ENCODE data around the gene PRKCE.
A peak's percentile ranks its signal among the peaks of the same experiment; 100 is the strongest.

PRKCE gene

DNA sequence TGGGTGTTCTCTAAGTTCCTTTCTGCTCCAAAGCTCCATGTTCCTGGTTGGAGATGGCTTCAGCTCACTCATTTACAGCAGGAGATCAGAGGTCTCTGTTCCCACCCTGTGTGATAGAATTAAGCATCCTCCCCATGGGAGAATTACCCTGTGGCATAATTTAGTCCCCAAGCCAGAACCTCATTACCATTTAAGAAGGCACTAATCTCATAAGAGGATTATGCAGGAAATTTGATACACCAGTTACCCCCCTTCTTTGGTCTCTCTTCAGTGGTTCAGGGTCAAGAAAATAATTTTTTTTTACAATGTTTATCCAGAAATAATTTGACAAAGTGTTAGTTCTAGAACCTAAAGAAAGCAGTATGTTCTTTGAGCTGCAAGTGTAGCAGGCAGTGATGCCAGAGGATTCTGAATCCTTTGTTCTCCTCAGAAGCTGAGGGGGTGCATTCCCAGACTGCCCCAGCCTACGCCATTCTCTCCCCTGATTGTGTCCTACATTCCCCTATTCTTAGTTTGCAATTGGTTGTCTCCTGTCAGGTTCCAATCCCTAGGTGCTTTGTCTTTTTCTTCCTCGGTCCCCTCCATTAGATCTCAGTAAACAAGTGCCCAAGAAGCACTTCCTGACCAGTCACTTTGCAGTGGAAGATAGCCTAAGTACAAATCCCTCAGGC, 163.6 kb downstream of the PRKCE start:
- DNase-seq = no peak

DNA sequence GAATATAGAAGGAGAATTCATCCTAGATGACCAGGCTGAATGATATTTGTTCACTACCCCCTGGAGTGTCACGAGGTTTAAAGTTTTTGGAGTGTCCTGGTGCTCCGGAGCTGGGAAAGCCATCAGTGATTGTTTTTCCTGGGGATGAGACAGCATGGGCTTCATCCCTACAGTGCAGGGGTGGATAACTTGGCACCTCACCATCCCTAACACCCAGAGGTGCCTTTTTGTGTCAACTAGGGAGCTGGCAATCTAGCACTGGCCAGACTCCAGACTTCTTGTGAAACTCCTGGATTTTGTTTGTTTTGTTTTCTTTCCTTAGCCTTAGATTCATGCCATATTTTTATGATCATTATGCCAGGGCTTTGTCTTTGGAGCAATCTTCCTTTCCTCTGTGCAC, 164.8 kb downstream of the PRKCE start:
- DNase-seq = no peak

DNA sequence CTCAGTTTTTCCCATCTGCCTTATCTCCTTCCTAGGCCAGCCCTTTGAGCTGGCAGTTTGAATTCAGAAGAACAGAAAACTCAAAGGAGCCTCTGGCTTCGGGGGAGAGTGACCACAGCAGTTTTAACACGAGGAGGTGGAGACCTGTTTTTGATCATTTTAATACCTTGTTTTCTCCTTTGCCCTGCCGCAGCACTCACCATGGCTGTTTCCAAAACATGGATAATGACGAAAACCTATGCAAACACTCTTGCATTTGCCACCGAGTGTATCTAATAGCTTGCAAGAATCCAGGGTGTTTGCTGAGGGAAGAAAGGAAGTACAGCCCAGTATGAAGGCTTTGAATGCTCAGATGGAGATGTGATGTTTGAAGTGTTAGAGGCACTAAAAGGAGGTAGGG, 167.1 kb downstream of the PRKCE start:
- DNase-seq = no peak

DNA sequence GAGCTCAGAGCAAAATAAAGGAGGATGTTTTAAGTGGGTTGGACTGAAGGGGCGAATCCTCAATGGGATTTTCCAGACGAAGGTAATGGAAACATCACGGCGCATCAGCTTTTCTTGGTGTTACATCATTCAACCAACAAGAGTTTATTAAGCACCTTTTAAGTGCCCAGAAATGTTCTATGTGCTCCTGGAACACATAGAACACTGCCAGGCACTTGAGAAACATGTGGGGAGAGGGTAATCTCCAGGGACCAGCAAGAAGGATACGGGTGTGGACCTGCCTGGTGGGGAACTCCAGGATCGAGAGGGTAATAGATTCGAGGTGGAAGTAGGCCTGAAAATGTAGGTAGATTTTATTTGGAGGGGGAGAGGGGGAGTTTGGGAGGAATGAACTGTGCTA, 168.6 kb downstream of the PRKCE start:
- DNase-seq = no peak

DNA sequence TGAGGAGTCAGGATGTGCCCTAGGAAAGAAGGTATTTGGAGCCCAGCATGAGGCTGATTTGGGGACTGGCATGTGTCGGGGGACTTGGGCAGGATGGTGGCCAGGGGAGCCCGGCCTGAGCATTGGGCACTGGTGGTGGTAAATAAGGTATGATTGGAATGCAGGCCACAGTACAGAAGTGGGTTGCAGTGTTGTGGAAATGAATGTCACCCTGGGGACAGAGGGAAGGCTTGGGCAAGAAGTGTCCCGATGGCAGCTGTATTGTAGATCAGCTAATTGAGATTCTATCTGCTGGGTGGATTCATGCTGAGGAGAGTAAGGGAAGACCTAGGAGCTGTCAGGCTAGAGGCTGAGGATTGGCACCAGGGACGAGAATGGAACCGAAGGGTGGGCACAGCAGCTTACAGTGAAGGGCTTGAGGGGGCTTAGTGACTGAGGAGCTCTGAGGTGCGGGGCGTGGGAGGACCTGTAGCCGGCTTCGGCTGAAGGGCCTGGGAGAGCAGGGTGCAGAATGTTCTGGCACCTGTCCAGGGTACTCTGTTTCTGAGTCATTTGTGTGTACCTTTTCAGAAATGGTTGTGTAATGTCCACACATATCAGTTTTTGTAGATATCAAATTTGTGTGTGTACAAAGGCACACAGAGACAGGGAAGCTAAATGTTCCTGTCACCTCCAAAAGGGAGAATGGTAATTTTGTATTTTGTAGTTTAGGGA, 170.2 kb downstream of the PRKCE start:
- DNase-seq = no peak

DNA sequence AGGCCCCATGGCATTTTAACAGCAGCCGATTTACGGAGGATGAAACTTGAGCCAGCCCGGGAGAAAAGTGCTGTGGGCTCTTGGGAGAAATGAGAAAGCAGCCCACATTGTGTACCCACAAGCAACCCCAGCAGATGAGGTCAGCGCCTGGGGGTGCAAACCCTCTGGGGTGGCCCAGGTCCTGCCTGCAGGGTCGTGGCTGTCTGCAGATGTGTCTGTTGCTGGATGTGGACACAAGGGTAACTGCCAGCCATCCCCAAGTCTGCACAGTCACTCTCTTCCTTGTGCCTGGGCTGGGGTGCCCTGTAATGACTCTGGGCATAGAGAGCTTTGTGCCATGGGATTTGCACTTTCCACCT, 170.8 kb downstream of the PRKCE start:
- no peak for DNase-seq

DNA sequence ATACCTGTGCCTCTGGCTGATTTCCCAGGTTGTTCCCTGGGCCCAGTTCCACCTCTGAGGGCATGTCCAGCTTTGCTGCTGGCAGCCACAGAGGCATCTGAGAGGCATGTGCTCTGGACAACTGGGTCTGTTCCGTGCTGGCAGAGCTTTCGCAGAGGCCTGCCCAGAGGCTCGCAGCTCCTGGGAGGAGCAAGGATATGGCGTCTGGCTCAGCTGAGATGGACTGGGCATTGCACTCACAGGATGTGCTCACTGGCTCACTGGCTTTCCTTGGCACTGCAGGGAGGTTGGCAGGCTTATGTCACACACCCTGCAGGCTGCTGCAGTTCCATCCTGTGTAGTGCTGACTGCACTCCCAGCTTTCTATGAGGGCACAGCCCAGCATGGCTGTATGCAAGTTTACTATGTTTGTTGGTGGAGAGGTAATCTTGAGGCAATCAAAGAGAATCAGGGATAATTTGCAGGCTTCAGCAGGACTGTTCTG, 172.3 kb downstream of the PRKCE start:
- no peak for DNase-seq

DNA sequence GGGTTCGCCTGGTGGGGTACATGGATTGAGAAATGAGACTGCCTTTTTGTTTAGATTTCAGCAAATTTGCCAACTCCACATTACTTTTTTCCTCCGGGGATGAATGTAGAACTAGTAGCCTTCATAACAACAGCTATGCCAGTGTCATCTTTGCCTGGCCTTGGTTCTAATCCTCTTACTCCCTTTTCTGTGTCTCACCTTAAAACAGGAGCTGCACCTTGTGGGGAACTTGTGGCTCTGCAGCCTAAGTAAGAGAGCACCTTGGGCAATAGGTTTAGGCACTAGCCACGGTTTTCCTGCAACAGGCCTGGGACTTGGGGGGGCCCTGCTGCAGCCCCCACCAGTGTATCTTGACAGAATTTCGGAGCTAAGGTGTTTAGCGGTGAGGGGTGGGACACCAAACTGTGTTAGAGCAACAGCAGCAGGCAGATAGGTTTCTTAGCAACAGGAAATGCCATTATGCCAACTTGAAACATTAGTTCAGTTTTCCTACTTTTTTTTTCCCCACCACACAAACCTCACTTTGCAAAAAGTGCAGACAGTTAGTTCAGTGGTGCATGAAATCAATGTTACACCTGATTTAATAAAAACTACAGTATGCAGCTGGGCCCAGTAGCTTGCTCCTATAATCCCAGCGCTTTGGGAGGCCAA, 173.7 kb downstream of the PRKCE start:
- DNase-seq = no peak

DNA sequence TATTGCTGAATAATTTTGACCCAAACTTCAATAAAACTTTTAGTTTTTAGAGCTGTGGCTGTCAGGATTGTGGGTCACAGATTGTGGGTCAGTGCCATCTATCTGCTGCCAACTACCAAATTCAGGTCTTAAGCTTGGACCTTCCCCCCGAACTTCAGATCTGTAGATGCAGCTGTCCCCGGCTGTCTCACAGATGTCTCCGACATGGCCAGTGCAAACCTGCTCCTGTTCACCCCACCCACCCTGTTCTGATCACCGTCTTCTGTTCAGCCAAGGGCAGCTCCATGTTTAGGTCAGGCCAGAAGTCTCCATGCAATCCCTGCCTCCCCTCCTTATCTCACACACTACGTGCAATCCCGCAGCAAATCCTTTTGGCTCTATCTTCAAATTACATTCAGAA, 175.0 kb downstream of the PRKCE start:
- no peak for DNase-seq

DNA sequence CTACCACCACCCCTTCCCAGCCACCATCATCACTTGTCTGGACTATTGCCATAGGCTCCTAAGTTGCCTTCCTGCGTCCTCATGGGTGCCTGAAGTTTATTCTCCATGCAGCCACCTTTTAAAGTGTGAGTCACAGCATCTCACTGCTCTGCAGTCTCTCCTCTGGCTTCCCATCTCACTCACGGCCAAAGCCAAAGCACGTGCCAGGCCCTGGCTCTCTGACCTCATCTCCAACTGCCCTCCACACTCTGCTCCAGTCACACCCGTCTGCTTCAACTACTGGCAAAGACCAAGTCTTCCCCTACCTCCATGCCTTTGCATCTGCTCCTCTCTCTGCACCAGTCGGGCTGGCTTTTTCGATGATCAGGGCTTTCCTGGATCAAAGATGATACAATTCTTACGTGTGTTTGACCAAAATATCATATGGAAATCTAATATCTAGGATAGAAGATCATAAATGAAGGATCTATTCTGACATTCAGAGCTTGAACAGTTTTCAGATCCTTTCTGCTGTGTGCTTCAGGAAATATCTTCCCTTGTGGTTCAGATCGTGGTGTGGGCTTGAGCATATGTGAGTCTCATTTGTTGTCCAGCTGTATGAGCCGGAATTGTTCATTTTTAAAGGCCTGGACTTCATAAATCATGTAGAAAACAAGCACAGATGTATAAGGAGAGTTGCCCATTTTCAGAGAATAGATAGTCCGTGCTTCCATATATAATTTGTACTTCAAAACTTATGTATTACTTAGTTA, 175.6 kb downstream of the PRKCE start:
- no peak for DNase-seq

DNA sequence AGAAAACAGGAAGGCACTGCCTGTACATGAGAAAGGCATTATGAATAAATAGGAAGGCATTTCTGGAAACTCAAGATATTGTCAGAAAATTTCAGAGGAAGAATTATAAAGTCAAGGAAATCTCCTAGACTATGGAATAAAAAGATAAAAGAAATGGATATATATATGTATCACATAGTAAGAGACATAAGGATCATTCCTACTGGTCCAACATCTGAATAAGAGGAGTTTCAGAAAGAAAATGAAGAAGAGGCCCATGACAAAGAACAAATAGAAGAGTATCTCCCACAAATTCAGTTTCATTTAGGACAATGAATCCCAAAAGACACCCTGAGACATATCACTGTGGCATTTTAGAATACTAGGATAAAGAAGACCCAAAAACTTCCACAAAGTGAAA, 178.8 kb downstream of the PRKCE start:
- DNase-seq = no peak

DNA sequence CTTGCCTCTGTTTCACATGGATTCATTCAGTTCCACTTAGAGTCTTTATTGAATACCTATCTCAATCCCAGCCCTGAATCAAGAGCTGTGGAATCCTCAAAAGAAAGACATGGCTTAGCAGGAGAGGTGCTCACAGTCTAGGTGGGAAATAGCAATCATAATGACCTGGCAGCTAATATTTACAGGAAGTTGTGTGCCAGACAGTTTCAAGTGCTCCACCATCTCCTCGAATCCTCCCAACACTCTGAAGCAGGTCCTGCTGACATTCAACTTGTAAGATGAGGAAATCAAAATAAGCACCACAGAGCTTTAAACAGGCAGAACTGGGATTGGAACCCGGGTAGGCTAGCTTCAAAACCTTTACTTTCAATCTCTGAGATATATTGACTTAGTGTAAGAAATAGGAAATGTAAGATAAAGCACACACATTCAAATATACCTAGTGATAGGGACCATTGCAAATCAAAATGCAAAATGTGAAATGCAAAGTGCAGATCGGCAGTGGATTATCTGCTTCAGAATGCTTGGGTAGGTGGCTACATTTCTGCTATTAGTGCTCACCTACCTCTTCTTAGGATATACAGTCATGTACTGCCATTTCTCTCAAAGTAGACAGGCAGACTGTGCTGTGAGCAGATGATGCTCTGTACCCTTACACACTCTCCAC, 182.0 kb downstream of the PRKCE start:
- no peak for DNase-seq

DNA sequence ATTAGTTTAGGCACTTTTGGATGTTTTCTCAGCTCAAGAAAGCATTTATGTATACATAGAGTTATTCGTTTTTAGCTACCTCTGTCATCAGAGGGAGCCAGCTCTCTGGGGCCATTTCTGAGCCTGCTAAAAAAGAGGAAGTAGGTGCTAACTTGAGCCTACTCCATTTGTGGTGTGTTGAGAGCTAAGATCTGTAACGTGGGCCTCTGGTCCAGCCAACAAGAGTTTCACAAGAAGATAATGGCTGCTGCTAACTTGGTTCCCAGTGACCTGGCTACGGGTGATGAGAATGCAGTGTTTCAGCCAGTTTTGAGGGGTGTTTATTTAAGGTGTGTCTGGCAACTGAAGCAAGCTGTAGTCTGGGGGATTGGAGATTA, 182.5 kb downstream of the PRKCE start:
- peak; percentile 70 for DNase-seq

DNA sequence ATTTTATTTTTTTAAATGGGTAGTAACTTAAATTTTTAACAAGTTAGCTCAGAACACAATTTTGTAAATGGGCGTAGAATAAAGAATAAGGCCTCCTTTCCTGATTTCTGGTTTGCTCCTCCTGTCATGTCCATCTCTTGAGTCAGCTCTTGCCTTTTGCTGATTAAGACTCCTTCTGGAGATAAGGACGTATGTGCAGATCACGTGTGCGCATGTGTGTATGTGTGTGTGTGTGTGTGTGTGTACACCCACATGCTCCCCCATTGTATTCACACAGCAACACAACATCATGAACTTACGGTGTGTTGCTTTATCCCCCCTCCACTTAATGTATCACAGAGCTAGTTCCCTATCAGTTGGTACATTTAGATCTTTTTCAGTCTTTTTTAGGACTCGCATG, 182.9 kb downstream of the PRKCE start:
- DNase-seq = no peak

DNA sequence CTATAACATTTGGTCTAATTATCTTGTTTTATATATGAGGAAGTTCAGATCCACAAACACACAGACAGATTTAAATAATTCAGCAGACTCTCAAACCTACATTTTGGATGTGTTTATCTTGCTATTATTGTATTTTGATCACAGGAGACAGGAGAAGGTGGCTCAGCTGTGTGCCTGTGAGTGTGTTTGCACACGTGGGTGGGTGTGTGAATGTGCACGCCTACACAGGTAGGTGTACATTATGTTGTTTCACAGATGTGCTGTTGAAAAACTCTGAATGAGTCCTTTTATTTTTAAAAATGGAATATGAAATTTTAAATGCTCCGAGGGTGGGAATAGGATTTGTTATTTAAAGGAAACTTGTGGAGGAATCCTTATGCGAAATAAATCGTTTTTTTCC, 183.4 kb downstream of the PRKCE start:
- DNase-seq = no peak

DNA sequence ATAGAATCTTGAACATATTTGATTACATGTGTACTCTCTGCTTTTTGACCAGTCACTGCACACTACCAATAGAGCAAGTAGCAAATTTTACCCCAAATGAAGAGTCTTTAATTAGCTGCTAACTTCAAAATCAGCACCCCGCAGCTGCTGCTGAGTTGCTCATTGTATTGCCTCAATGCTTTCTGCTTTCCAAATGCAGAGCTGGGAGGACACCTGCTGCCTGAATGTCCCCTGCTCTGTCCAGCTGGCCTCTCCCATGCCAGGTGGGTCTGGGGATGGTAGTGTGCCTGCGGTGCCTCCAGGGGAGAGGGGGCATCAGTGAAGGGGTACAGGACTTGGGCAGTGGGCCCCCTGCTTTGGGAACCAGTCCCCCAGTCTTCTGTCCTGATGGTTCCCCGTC, 184.8 kb downstream of the PRKCE start:
- DNase-seq = no peak

DNA sequence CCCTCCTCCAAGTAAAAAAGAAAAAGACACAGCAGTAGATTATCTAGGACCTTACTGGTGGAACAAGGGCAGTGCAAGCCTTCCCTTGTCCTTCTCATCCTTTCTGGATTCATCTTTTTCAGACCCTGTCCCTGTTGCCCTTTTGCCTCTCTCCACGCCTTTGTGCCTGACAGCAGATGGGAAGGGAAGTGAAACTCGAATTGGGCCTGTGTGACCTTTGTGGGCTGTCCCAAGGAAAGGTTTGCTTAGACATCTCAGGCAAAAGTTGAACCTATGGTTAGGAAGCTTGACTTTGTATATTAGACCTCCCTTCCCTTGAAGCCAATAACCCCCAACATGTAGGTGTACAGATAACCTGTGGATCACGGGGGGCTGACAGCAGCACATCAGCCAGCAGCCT, 185.3 kb downstream of the PRKCE start:
- peak; percentile 57 for DNase-seq

DNA sequence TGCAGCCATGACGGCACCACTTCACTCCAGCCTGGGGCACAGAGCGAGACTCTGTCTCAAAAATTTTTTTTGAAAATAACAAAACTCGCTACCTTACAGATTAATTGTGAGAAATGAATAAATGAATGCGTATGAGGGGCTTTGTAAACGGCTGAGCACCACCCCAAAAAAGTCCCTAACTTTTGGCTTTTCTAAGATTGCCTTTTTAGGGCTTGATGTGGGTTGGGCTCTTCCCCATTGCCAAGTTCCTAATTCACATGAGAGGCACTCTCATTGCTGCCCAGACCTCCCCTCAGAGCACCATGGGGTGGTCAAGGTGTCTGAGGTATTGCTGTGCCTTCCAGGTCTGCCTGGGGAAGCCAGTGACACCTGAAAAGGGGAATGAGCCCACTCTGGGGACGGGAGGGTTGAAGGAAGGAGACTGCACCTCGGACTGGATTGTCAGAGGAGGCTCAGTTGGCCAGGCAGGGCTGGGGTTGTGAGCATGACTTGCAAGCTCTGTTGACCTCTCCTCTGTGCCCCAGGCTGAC, 186.4 kb downstream of the PRKCE start:
- no peak for DNase-seq

DNA sequence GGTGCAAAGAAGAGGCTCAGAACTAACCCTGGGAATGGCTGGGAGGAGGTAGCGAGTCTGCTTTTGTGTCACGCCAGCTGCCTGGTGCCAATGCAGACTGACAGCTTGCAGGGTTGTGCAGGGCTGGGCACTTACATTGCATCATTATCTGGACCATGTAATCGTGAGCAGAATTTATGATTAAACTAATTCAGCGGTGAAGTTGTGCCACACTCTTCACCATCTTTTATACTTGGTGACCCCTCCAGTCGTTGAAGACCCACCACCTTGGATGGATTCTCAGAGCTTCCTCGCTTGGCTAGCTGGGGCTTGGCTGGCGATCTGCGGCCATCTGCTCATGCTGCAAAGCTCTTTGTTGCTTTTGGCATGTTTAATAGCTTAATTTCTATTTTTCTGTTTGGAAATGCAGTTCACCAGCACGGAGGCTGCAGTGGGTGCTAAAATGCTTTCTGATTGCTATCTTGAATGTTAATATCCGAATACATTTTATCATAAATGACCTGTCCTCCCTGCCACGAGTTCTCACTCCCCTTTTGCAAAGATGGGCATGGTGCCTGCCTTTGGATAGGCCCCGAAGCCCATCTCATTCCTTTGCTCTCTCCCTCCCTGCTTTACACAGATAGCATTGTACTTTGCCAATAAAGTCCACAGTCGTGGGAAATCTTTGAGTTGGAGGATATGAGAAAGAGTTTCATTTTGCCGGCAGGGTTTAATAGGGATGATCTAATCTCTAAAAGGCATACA, 188.2 kb downstream of the PRKCE start:
- no peak for DNase-seq

DNA sequence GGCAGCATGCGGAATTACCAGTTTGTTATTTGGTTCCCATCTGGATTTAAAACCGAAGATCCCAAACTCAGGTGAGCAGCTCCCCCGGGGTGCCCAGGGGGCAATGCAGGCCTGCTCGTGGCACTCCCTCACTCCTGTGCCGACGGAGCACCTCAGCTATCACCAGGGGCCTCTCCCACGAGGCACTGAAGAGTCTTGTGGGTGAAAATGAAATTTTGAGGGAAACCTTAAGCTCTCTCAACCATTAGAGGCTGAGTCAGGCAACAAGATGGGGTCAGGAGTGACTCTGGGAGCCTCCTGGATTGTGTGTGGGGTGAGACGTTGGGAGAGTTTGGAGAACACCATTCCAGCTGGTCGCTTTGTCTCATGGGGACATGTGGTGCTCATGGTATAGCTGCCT, 189.0 kb downstream of the PRKCE start:
- no peak for DNase-seq

DNA sequence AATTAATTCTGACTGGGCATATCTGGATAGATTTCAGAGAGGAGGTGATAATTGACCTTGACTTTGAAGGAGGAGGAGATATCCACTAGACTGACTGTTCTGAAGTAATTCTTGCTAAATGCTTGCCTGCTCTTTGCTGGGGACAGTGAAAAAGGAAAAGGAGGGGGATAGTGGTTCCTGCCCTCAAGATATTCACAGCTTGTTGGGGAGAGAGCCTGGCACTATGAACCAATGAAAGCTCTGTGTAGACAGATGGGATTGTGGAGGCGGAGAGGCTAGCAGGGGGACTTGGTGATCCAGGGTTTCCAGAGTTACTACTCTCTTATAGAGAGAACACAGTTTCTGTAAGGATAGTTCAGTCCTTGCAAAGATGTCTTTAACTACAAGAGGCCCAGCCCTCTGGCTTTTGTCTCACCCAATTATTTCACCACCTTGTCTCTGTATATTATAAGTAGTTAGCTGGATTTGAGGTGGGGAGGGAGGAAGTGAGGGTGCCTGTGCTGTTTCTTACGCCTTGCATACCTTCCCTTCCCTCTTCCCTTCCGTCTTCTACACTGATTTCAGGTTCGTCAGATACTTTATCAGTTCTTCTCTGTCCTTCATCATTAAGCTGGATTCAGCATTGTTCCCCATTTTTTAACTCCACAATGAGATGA, 190.4 kb downstream of the PRKCE start:
- DNase-seq = no peak

DNA sequence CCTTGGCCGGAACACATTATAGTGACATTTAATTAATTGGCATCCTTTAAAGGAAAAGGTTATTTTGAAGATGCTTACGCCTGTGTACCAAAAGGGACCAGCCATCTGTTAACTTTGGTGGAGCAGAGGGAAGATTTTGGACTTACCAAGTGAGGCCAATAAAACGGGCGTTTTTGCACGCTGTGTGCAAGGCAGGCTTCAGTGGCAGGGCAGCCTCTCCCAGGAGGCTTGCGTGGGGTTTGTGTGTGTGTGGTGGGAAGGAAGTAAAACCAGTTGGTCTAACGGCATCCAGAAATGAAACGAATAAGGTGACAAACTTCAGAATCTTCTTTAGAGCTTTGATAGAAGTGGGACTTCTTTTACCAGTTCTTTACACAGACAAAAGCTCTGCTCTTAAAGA, 191.7 kb downstream of the PRKCE start:
- peak; percentile 43 for DNase-seq

Data from inflammatory macrophage treated with lipopolysaccharide for 4 hours (primary cell).